NCI-H524 treated with DMSO at 0.1 percent for 48 hours (cell line): ENCODE data around the gene PGRMC2.

Source experiments
- DNase-seq: peaks from one replicate; lab custom pipeline; 2025; lab: John Stamatoyannopoulos, UW

PGRMC2 gene, protein sequence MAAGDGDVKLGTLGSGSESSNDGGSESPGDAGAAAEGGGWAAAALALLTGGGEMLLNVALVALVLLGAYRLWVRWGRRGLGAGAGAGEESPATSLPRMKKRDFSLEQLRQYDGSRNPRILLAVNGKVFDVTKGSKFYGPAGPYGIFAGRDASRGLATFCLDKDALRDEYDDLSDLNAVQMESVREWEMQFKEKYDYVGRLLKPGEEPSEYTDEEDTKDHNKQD

DNA sequence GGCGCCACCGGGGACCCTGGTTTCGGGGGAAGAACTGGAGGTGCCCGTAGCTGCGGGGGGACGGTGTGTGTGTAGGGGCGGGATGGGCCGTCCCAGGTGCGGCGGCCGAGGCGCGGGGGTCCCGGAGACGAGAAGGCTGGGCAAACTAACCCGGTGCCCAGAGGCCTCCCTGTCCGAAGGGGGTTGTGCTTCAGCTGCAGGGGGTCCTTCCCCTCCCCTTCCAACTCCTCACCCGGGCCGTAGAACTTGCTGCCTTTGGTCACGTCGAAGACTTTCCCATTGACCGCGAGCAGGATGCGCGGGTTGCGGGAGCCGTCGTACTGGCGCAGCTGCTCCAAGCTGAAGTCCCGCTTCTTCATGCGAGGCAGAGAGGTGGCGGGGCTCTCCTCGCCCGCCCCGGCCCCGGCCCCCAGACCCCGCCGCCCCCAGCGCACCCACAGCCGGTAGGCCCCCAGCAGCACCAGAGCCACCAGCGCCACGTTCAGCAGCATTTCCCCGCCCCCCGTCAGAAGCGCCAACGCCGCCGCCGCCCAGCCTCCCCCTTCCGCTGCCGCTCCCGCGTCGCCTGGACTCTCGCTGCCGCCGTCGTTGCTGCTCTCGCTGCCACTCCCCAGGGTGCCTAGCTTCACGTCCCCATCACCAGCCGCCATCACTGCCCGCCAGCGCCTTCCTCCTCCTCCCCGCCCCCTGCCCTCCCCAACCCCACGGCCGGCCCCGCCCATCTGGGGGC, at the start of gene PGRMC2:
Gene PGRMC2, minus strand, starts transcription at position 673 of the 730 bp plus-strand sequence. Its CDS starts 23 bp downstream, at position 650.
- no peak for DNase-seq

DNA sequence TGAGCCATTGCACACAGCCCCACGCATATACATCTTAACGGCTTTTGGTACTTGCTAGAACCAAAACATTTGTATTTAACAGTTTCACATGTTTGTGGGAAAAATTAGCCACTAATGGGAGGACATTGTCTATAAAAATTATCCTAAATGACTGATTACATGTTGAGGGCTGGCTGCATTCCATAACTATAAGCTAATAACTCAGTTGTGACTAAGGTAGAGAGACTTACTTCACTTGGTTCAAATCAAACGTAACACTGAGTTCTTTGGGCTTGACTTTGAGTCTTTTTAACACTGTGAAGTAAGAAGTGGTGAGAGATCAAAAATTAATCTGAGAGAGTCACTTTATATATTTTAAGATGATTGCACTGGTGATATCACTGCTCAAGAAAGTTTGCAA, 47.9 kb upstream of the PGRMC2 start:
- DNase-seq: no peak

DNA sequence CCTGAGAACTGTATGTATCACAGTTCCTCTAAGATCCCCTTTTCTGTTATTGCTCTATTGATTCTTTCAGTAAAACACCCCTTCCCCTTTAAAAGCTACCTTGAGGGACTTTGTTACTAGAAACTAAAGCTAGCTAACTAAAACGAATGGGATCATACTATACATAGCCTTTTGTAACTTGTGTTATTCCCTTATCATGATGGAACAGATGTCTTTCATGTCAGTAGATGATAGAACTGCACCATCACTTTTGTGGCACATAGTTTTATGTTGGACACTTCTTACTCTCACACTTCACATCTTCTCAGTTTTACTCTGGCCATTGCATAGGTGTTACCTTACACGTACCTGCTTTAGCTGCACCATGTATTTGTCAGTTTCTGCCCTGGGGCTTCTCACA, 46.6 kb upstream of the PGRMC2 start:
- no peak for DNase-seq

DNA sequence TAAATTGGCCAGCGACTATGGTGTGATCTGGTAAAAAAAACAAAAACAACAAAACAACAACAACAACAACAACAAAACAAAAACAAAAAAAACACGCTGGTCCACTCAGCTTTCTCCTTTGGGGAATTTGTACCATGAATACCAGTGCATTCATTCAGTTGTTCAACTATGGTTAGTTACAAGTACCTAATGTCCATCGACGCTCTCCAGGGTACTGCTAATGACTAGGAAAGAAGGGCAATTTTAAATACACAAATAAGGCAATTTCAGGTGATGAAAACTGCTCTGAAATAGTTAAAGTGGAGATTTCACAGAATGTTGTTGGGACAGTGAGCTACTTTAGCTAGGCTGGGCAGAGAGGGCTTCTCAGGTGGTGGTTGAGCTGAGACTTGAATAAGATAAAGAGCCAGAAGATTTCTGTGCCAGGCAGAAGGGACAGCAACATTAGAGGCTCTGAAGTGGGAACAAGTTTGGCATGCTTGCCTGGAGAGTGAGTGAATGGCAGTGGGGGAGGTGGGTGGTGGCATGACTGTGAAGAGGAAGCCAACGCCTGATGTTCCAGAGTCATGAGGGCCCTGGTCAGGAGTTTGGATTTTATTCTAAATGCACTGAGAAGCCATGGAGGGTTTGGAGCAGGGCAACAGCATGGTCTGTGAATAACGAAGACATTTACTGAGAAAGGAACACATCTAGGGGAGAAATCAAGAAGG, 45.9 kb upstream of the PGRMC2 start:
- no peak for DNase-seq

DNA sequence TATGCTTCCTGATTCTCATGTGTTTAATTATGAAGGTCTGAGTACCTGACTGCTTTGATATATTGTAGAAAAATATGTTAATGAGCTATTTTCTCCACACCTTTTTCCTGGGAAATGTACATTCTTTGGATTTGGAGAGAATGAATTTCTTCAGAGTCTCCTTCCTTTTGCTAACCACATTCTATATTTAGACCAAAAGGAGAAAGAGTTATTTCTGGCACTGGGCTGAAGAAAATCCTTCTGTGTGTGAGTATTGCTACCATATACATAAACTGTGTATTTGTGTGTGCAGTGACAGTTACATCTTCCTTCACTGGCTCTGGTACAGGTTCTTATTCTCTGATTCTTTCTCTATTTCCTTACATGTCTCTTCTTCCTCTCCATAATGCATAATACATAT, 44.5 kb upstream of the PGRMC2 start:
- DNase-seq: no peak

DNA sequence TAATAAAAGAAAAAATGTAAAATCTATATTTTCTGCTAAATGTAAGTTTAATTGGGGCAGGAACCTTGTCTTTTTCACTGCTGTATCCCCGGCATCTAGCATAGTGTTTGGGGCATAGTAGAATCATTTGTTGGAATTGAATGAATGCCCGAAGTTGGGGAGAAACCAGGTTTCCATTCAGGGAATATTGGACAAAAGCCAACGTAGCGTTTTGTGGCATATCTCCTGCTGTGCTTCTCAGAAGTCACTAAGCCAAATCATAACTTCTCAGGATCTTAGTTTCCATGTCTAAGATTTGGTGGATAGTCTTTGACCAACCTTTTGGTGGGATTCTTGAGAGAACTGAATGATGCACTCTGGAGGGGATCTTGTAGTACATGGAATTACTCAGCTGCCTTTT, 42.0 kb upstream of the PGRMC2 start:
- no peak for DNase-seq

DNA sequence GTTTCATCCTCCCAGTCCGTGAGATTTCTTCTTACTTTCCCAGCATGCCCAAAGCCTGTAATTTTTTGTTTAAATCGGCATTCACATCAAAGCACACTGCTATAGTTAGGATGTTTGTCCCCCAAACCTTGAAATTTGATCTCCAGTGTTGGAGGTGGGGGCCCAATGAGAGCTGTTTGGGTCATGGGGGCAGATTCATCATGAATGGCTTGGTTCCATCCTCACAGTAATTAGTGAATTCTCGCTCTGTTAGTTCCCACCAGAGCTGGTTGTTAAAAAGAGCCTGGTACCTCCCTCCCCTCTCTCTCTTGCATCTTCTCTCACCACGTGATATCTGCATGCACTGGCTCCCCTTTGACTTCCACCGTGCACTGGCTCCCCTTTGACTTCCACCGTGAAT, 40.5 kb upstream of the PGRMC2 start:
- DNase-seq: no peak

DNA sequence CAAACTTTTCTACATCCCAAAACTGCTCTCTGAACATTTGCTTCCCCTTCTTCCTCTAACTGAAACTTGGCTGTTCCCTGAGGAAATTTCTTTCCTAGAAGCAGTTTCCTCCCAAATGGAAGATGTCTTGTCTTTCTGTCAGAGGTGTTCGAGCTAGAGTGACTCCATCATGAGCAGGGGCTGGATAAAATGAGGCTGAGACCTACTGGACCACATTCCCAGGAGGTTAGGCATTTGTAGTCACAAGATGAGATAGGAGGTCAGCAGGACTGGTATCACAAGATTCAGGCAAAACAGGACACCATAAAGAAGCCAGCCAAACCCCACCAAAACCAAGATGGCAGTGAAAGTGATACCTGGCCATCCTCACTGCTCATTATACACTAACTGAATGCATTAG, 35.8 kb upstream of the PGRMC2 start:
- no peak for DNase-seq

DNA sequence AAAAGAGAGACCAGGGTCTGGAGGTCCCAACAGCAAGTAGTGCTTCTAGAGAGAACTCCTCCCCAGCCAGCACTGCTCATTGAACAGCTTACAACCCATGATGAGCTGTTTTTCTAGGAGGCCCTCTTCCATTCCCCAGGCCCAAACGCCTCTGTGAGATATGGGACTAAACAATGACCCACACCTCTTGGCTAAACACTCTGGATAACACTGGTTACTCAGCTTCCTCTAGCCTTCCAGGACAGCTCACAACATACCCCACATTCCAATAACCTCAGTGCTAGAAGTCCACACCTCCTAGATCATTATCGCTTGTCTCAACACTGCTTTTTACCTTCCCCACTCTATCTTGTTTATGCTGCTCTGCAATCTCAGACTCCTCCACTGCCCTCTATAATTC, 35.4 kb upstream of the PGRMC2 start:
- no peak for DNase-seq

DNA sequence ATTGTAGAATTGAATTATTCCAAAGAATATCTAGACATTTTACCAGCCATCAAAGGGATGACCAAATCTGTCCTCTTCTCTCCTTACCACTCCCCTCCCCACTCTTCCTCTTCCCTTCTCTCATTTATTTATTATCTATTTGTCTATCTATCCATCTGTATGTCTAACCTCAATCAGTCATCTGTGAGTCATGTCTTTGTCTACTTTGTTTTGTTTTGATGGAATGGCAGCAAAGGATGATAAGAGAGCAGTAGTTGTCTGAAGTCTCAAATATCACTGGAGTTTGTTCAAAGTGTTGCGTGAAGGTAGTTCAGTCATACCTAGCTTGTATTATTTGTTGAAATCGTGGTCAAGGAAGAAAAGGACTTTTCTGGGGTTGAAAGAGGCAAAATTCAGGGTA, 34.7 kb upstream of the PGRMC2 start:
- DNase-seq: no peak

DNA sequence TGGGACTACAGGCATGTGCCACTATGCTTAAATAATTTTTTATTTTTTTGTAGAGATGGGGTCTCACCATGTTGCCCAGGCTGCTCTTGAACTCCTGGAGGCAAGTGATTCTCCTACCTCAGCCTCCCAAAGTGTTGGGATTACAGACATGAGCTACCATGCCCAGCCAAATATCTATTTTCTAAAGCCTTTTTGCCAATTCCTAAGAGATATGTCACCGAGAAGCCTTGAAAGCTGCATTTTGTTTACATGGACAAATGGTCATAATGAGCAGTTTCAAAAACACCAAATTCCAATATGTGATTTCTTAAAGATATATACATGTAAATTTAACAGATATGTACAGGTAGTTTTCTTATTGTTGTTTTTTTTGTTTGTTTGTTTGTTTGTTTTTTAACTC, 33.0 kb upstream of the PGRMC2 start:
- DNase-seq: no peak

DNA sequence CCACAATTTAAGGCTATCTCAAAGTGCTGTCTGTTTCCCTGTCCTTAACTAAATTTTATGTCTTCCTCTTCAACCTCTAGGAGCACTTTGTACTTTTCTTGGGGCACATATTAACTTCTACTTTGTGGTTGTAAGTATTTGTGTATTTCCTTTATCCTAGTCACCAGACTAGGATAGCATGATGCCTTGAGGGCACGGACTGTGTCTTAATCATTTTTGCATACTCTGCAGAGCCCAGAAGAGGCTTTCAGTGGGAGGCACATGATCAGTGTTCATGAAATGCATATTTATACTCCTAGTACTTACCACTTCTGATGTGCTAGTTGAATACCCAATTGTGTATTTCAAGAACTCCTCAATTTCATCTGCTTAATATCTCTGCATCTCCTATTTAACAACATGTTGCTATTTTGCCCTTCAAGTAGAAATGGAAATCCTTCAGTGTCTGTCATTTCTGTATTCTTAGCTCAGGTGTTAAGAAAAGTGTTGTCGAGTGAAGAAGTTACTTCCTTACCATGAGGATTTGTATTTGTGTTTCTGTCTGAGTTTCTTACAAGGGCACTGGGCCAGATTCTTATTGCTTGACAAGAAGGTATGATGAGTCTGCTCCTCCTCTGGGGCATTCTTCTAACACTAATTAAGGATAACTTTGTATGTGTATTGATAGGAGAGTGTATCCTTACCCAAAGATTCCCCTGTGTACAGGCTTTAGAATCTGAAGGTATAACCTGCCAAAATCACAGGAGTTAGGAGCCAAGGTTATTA, 28.3 kb upstream of the PGRMC2 start:
- DNase-seq: no peak

DNA sequence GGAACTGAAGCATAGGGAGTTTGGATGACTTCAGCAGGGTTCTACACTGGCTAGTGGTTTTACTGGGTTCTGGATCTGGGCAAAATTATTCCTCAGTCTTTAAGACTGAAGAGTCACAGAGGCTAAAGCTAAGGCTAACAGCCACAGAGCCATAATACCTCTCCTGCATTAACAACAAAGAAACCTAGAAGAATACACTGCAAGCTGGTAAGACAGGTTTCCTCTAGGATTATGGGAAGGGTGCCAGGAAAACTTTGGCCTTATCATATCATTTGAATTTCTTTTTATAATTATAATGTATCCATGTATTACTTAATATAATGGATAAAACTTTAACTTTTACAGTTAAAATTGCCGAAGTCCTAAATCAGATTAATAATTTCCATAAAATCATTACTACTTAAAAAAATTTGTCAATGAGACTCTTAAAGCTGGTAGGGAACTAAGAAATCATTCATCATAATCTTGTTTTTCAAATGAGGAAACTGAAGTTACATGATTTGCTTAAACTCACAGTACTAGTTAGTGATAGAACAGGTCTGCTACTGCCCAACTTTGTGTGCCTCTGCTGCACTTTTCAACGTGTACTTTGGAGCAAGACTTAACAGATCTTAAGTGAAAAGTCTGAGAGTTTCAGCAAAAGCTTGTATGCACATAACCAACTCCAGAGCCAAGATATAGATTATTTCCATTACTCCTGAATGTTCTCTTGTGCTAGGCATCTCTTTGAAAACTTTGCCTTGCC, 24.2 kb upstream of the PGRMC2 start:
- DNase-seq: no peak

DNA sequence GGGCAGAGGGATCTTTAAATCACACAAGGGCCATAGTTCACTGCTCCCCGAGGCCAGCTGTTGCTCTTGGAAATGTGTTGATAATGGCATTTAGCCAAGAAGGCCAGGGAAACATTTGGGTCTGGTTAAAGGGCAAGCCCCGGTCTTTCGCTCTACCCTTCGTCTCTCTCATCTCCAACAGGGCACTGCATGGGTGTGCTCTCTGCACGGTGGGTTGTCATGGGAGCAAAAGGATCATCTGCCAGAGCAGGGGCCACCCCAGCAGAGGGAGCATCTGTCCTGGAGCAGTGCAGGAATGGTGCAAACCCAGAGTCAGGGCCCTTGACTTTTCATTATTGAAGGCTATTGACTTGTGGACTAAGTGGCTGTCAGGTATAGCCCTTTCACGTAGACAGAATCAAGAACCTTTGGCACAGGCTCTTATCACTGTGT, 22.7 kb upstream of the PGRMC2 start:
- peak; percentile 2 for DNase-seq

DNA sequence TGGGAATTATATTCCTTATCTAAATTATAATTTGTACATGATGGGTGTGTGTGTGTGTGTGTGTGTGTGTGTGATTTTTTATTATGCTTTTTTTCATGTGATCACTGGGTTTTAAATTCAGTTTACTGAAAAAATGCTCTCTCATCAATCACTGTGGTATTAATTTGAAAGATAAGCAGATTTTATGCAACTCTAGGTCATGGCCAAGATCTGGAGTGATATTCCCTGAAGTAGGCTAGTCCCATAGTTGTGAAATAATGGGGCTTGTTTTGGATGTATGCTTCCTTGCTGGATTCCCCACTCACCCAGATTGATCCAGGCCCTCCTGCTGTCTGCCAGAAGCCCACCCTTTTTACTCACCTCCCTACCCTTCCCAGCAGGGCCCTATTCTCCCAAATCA, 22.0 kb upstream of the PGRMC2 start:
- DNase-seq: no peak

DNA sequence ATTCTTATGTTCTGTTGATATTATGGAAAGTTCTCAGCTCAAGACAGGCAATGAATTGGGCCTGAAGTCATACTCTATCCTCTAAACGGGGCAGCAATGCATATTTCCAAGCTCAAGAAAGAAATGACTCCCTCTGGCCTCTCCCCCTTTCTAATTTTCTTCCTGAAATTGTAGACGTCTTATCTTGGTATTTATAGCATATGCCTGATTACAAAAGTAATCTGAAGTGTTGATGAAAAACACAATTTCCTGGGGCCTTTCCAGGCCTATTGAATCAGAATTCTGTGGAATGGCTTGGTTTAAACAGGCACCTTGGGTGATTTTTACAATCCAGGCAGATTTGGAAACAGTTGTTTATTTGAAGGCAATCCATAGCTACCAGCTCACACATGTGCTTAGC, 21.4 kb upstream of the PGRMC2 start:
- DNase-seq: no peak

DNA sequence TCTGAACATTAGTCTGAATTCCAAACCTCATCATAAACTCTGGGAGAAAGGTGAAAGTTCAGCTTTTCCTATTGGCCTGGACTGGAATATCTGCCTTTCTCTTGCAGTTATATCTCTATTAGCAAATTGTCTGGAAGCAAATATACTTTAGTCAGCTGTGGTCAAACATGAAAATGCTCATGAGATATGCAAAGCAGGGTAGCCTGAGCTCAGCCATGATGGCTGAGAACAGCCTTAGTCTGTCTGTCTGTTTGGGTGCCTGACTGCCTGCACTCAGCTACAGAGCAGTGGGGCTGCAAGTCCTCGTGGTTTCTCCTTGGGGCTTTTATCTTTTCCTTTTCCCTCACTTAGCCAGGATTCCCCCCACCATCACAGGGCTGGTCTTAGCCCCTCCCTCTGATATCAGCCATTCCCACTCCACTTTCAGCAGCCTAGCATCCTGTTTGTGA, 19.5 kb upstream of the PGRMC2 start:
- no peak for DNase-seq

DNA sequence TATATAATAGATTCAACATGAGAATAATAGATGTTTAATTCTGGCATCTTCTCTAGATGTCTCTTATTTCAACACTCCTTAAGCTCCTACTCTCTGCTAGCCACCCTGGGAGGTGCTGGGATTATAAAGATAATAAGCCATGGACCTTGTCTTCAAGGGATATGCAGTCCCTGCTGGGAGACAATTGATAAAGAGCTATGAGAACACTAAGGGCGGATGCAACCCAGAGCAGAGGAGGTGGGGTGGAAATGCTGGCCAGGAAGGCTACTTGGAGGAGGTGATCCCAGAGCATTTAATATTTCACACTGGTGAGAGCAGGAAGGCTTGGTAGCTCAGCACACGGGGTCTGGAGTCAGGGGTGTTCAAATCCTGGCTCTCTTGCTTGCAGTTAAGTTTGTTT, 18.3 kb upstream of the PGRMC2 start:
- DNase-seq: no peak

DNA sequence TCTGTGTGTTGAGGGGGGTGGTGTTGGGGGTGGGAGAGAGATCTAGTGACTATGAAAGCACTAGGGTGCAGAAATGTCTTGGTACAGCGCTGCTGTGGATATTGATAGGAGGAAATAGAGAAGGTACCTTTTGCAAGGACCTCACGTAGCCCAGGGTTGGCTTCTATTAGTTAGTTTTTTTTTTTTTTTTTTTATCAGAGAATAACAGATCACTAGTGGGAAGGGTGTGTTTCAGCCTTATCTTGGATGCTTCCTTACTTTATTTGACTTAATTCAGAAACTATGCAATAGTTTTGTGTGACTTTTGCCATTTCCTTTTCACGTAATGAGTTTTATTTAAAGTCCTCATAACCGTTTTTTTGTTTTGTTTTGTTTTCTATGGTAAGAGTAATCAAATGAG, 16.4 kb upstream of the PGRMC2 start:
- no peak for DNase-seq

DNA sequence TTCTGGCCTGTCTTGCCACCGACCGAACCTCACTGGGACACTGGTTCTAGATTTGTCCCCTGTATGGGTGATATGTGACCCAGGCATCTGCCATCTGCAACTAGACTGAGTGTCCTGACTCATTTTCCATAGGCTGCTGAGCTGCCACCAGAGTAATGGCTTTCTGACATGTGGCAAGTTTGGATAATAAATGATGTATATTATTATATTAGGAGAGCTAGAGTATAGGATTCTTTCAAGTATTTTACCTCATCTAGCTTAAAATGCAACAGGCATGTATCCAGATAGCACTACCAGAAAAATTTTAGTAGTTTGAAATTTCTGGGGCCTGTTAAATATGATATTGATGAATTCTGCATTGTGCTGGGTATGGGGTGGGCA, 15.8 kb upstream of the PGRMC2 start:
- DNase-seq: no peak

DNA sequence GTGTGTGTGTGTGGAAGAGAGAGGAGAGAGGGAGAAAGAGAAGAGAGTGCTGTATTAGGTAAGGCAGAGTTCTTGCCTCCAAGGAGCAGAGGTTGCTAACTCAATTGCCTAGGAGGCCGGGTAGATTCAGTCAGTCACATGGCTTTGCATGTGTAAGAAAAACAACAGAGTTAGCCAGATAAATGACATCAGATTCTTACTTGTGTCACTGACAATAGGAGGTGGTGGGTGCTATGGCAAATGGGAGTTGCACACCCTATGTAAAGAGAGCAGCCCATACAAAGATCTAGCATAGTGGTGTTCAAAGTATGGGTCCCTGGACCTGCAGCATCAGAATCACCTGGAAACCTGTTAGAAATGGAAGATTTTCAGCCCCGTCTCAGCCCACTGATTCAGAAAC, 14.4 kb upstream of the PGRMC2 start:
- no peak for DNase-seq

DNA sequence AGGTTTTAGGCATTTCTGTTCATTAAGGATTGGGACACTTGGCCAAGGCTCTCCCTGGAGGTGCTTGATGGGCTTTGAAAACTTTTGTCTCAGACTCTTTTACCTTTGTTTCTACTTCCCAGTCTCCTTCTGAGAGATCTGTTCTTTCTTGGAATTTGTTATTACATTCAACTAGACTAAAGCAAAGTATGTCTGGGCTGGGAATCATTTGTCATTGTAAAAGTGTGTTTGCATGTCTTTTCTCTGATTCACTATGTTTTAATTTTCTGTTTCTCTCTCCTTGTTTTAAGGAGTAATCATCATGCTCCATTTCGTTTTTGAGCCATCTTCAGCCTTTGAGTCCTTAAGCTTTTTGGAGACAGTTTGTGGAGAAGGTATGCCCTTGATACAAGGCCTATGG, 12.2 kb upstream of the PGRMC2 start:
- no peak for DNase-seq
